BE2C (cell line): ENCODE results near the gene KLF11.

ENCODE experiments used
- DNase-seq: peaks from one replicate; pipeline ENCODE4 v3.0.0-alpha.2; 2020
- H3K27me3 ChIP-seq: fragments of 250-450 bp; sonication (Bioruptor Pico); 2 replicates; pipeline ENCODE4 v1.5.1; 2020; ENCODE audit warnings: mild to moderate bottlenecking
- H3K36me3 ChIP-seq: fragments of 250-450 bp; sonication (Bioruptor Pico); 2 replicates; pipeline ENCODE4 v1.5.1; 2020; ENCODE audit warnings: mild to moderate bottlenecking
- H3K4me1 ChIP-seq: fragments of 250-450 bp; sonication (Bioruptor Pico); 2 replicates; pipeline ENCODE4 v1.5.1; 2020
- H3K4me3 ChIP-seq: 2 replicates; pipeline ENCODE4 v1.5.1; 2011; ENCODE audit warnings: low read depth, low read length
- H3K9me3 ChIP-seq: fragments of 250-450 bp; sonication (Bioruptor Pico); 2 replicates; pipeline ENCODE4 v1.5.1; 2020
- CTCF ChIP-seq: IDR thresholded peaks from 2 replicates; pipeline ENCODE4 v1.5.1; 2012; ENCODE audit warnings: mild to moderate bottlenecking, low read depth, low read length

KLF11 gene

GRCh38 chr2:10017313-10017941, 25.9 kb upstream of the KLF11 start:
- no peaks in the 10 kb centered on the region for H3K27me3 ChIP-seq
- H3K4me3 ChIP-seq = no peak overlapping the region

GRCh38 chr2:10019174-10019573, 24.2 kb upstream of the KLF11 start:
- no peak for DNase-seq
- H3K36me3 ChIP-seq = no peaks in the 10 kb centered on the region
- no peak overlapping the region for H3K4me3 ChIP-seq

More at GRCh38 chr2:10017313-10017941, 25.9 kb upstream of the KLF11 start:
- H3K36me3 ChIP-seq = no peaks in the 10 kb centered on the region
- no peak for DNase-seq
- no peaks in the 10 kb centered on the region for H3K4me1 ChIP-seq
- no peaks in the 10 kb centered on the region for H3K9me3 ChIP-seq
- no peak for TF ChIP-seq CTCF

GRCh38 chr2:10019602-10020400, 23.5 kb upstream of the KLF11 start:
- H3K4me1 ChIP-seq = no peaks in the 10 kb centered on the region
- H3K36me3 ChIP-seq = no peaks in the 10 kb centered on the region
- DNase-seq = no peak
- H3K9me3 ChIP-seq = no peaks in the 10 kb centered on the region
- H3K27me3 ChIP-seq = no peaks in the 10 kb centered on the region
- no peak overlapping the region for H3K4me3 ChIP-seq
- no peak for TF ChIP-seq CTCF

More at GRCh38 chr2:10019174-10019573, 24.2 kb upstream of the KLF11 start:
- no peaks in the 10 kb centered on the region for H3K9me3 ChIP-seq
- no peaks in the 10 kb centered on the region for H3K27me3 ChIP-seq
- no peaks in the 10 kb centered on the region for H3K4me1 ChIP-seq
- TF ChIP-seq CTCF = no peak

- Histone ChIP-seq H3K4me3 (no peak overlapping the region), H3K36me3 (no peaks in the 10 kb centered on the region), H3K27me3 (no peaks in the 10 kb centered on the region), H3K4me1 (no peaks in the 10 kb centered on the region), H3K9me3 (no peaks in the 10 kb centered on the region)
- no peak for DNase-seq
- TF ChIP-seq CTCF = no peak
Observed at GRCh38 chr2:10022041-10022421, 21.3 kb upstream of the KLF11 start.

- TF ChIP-seq CTCF = no peak
- Histone ChIP-seq H3K36me3 (no peaks in the 10 kb centered on the region), H3K4me3 (no peak overlapping the region), H3K4me1 (no peaks in the 10 kb centered on the region), H3K27me3 (no peaks in the 10 kb centered on the region), H3K9me3 (no peaks in the 10 kb centered on the region)
- DNase-seq = no peak
Observed at GRCh38 chr2:10022445-10022844, 20.9 kb upstream of the KLF11 start.
